Fibroblast of mammary gland (primary cell): ENCODE results near the gene GABARAPL2.

Experiments
- DNase-seq: peaks from one replicate; pipeline ENCODE4 v3.0.0-alpha.2; 2010; ENCODE audit warnings: low read depth
- H3K4me3 ChIP-seq: 2 replicates; pipeline ENCODE4 v1.5.1; 2011; ENCODE audit warnings: low read depth, mild to moderate bottlenecking, low read length, moderate library complexity; ENCODE audit not compliant: control insufficient read depth
- TF ChIP-seq, protein P1 (sequence below): conservative IDR thresholded peaks from 2 replicates; pipeline ENCODE4 v1.5.1; 2011; ENCODE audit warnings: low read depth, low read length, inconsistent platforms; ENCODE audit not compliant: control insufficient read depth, insufficient read depth

The GABARAPL2 gene

DNA sequence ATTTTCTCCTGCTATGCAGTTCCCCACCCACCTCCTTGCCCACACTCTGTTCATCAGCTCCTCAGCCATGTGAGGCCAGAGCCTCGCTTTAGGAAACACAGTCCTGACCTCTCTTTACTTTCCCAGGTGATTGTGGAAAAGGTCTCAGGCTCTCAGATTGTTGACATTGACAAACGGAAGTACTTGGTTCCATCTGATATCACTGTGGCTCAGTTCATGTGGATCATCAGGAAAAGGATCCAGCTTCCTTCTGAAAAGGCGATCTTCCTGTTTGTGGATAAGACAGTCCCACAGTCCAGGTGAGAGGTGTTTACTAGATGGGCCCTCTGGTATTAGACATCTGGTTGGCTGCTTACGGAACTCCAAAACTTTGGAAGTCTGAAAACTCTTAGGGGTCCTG, 1.7 kb downstream of the GABARAPL2 start:
- TF ChIP-seq, protein P1, sequence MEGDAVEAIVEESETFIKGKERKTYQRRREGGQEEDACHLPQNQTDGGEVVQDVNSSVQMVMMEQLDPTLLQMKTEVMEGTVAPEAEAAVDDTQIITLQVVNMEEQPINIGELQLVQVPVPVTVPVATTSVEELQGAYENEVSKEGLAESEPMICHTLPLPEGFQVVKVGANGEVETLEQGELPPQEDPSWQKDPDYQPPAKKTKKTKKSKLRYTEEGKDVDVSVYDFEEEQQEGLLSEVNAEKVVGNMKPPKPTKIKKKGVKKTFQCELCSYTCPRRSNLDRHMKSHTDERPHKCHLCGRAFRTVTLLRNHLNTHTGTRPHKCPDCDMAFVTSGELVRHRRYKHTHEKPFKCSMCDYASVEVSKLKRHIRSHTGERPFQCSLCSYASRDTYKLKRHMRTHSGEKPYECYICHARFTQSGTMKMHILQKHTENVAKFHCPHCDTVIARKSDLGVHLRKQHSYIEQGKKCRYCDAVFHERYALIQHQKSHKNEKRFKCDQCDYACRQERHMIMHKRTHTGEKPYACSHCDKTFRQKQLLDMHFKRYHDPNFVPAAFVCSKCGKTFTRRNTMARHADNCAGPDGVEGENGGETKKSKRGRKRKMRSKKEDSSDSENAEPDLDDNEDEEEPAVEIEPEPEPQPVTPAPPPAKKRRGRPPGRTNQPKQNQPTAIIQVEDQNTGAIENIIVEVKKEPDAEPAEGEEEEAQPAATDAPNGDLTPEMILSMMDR: no peak
- H3K4me3 ChIP-seq: no peak overlapping the region
- DNase-seq: no peak

DNA sequence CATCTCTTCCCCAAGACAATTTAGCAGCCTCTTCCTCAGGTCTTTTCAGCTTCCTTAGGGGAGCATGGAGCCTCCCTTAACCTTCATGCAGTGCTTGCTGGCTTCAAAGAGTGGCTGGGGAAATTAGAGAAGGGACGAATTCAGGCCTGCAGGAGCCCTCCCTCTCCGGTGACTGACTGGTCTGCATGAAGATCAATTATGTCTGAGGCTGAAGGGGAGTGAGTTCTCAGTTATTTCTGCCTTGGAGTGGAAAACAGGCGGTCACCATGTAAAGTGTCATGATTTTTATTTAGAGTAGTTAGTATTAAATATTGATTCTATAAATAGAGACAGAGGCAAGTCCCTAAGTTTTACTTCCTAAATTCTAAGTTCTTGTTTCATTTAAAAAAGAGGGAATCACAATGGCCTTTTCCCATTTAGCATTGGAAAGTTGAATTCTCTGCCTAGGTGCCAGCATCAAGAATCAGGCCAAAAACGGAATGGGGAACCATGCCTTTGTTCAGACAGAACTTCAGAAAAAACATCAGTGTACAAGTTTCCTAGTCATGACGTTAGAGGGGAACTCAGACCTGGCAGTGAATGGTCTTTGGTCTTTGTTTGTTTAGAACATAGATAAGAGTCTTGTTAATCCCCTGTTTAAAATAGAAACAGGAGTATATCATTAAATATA, 4.4 kb downstream of the GABARAPL2 start:
- H3K4me3 ChIP-seq: no peak overlapping the region
- TF ChIP-seq, protein P1: no peak
- no peak for DNase-seq

DNA sequence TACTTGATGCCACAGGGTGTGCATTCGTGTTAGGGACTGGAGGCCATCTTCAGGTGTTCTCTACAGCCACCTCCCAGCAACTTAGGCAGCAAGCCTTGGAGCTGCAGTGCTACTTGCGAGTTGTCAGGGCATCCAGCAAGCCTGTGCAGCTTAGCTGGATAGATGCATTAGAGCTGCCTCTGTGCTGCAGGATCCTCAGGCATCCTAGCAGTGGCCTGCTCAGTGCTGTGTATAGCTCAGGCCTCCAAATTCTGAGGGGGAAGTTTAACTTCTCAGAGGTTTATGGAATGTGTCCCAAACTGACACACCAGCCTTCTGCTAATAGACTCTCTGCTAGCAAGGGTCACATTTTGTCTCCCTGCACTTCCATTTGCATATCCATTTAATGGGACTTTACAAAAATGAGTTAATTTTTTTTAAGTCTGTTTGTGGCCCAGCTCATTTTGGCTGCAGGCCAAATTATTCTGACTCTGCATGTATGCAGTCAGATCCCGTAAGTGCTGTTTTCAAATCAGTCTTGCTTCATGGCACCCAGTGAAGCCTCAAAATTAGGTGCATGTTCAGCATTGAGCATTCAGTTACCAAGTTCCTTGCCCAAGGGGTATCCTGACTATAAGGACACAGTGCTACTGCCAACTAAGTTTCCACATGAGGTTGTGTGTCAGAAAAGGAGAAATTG, 6.8 kb downstream of the GABARAPL2 start:
- H3K4me3 ChIP-seq: no peak overlapping the region
- peak; percentile 27 for DNase-seq
- TF ChIP-seq, protein P1: no peak

DNA sequence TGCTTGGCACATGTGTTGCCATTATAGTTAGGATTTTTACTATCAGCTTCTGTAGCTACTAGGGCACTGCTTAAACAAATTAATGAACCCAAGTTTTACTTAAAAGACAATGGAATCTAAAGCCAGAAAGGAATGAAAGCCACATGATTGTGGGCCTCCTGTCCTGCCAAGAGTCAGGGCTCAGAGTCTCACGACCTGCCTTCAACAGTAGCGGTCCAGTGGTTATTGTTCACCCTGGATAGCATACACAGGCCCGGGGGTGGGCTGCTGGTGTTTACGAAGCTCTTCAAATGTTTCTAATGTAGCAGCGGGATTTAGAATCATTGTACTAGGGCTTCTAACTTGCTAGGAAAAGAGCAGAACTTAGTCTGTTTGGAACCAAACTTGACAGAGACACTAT, 7.8 kb downstream of the GABARAPL2 start:
- TF ChIP-seq, protein P1: no peak
- no peak overlapping the region for H3K4me3 ChIP-seq
- no peak for DNase-seq

DNA sequence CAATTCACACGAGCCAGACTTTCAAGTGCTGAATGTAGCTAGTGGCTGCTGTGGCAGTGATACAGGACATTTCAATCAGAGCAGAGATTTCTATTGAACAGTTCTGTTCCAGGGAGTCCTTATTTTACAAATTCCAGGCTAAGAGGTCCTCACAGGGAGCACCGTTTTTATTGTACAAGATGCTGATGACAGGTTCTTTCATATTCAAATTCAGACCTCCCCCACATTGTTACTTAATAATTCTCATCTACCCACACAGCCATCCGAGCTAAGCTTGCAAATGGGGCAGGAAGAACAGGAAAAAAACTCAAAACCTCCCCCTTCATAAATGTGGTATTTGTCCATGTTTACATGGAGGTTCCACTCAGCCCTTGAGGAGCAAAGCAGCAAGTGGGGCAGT, 9.8 kb downstream of the GABARAPL2 start:
- no peak overlapping the region for H3K4me3 ChIP-seq
- no peak for DNase-seq
- TF ChIP-seq, protein P1: no peak

DNA sequence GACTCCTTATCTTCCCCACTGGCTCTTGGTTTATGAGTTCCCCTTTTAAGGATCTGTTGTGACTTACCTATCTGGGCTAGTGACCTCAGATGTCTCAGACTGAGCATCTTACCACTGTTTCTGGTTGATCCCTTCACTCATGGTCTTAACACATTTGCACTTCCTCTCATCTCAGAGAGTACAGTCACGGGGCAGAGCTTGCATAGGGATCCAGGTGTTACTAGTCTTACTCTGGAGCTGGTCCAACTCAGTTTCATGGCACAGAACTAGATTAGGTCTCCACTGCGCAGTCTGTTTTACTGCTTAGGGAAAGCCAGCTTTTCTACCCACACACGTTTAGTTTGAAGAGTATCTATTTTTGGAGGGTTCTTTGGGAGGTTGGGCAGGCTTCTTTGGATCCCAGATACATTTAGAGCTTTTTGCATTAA, 10.2 kb downstream of the GABARAPL2 start:
- no peak overlapping the region for H3K4me3 ChIP-seq
- no peak for DNase-seq
- TF ChIP-seq, protein P1: no peak

DNA sequence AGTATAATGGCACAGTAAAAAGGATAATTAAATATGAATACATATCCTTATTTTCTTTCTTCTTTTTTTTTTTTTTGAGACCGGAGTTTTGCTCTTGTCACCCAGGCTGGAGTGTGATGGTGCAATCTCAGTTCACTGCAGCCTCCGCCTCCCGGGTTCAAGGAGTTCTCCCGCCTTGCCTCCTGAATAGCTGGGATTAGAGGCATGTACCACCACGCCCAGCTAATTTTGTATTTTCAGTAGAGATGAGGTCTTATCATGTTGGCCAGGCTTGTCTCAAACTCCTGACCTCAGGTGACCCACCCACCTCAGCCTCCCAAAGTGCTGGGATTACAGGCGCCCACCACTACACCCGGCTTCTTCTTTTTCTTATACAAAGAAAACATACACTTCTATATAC, 12.0 kb downstream of the GABARAPL2 start:
- DNase-seq: no peak
- TF ChIP-seq, protein P1: no peak
- H3K4me3 ChIP-seq: no peak overlapping the region
